IMR-90 (cell line): ENCODE data around the gene RAD51D. TPM values are rescaled to one million over a fixed set of nuclear protein-coding genes. Genes with fewer than 3 reads are reported as not detected.

ENCODE experiments used
- ATAC-seq: fragments of 200-7000 bp; cut with Tn5 transposase; 2 replicates; pipeline ENCODE4 v1.9.1; 2020; ENCODE audit warnings: low read depth, mild to moderate bottlenecking, moderate library complexity
- BruUV-seq: library from RNA; stranded (reverse); fragments of 400-500 nt; replicated peaks from 2 replicates; lab custom pipeline; 2021; lab: Mats Ljungman, UMichigan
- CTCF ChIA-PET: fragments of 300-600 bp; formaldehyde crosslinking; extraction: SDS; loops from one replicate; lab custom pipeline; 2021; ENCODE audit warnings: antibody characterized with exemption; lab: Yijun Ruan, JAX
- POLR2A ChIA-PET: fragments of 300-600 bp; sonication (Branson Sonifier 250); formaldehyde crosslinking; loops from one replicate; lab custom pipeline; 2022; ENCODE audit warnings: antibody characterized with exemption; ENCODE audit not compliant: unreplicated experiment; lab: Charles Lee
- DNase-seq: peaks from one replicate; pipeline ENCODE4 v3.0.0; 2013
- H2AFZ ChIP-seq: replicated peaks from 2 replicates; pipeline ENCODE3; 2013; ENCODE audit warnings: low read length, mild to moderate bottlenecking; ENCODE audit not compliant: poor library complexity
- H2AK5ac ChIP-seq: 2 replicates; pipeline ENCODE4 v1.6.1; 2013; ENCODE audit warnings: low read depth, low read length, inconsistent platforms
- H2AK9ac ChIP-seq: replicated peaks from 2 replicates; pipeline ENCODE3; 2013; ENCODE audit warnings: mild to moderate bottlenecking, low read depth, low read length, moderate library complexity; ENCODE audit not compliant: poor library complexity
- H2BK120ac ChIP-seq: 2 replicates; pipeline ENCODE4 v1.6.1; 2013; ENCODE audit warnings: low read depth, low read length, inconsistent platforms
- H2BK15ac ChIP-seq: 3 replicates; pipeline ENCODE4 v1.6.1; 2013; ENCODE audit warnings: low read depth, low read length, inconsistent platforms
- H2BK20ac ChIP-seq: 2 replicates; pipeline ENCODE4 v1.6.1; 2013; ENCODE audit warnings: low read depth, mild to moderate bottlenecking, inconsistent platforms, low read length, moderate library complexity
- H2BK5ac ChIP-seq: 2 replicates; pipeline ENCODE4 v1.6.1; 2013; ENCODE audit warnings: mild to moderate bottlenecking, low read depth, low read length, inconsistent platforms; ENCODE audit not compliant: poor library complexity, severe bottlenecking
- H3K14ac ChIP-seq: replicated peaks from 2 replicates; pipeline ENCODE4 v1.6.1; 2013; ENCODE audit warnings: low read depth, low read length, inconsistent platforms
- H3K18ac ChIP-seq: 2 replicates; pipeline ENCODE4 v1.6.1; 2013; ENCODE audit warnings: low read depth, low read length, control low read depth
- H3K23ac ChIP-seq: 2 replicates; pipeline ENCODE4 v1.6.1; 2013; ENCODE audit warnings: low read depth, low read length, inconsistent platforms
- H3K27ac ChIP-seq: 2 replicates; pipeline ENCODE4 v1.5.1; 2013; ENCODE audit warnings: mild to moderate bottlenecking, control low read depth, low read length; ENCODE audit not compliant: insufficient read depth
- H3K27me3 ChIP-seq: 2 replicates; pipeline ENCODE4 v1.6.1; 2013; ENCODE audit warnings: low read length; ENCODE audit not compliant: control insufficient read depth, insufficient read depth
- H3K36me3 ChIP-seq: 2 replicates; pipeline ENCODE4 v1.6.1; 2013; ENCODE audit warnings: low read length, mixed read lengths; ENCODE audit not compliant: control insufficient read depth, insufficient read depth
- H3K4ac ChIP-seq: 2 replicates; pipeline ENCODE4 v1.6.1; 2013; ENCODE audit warnings: low read depth, low read length, inconsistent platforms
- H3K4me1 ChIP-seq: 2 replicates; pipeline ENCODE4 v1.6.1; 2013; ENCODE audit warnings: low read length, mixed read lengths; ENCODE audit not compliant: control insufficient read depth, insufficient read depth
- H3K4me2 ChIP-seq: 2 replicates; pipeline ENCODE4 v1.6.1; 2013; ENCODE audit warnings: low read depth, mild to moderate bottlenecking, control low read depth, low read length, moderate library complexity
- H3K4me3 ChIP-seq: 2 replicates; pipeline ENCODE4 v1.5.1; 2013; ENCODE audit warnings: low read depth, mild to moderate bottlenecking, control low read depth, low read length, moderate library complexity; ENCODE audit not compliant: insufficient read depth
- H3K56ac ChIP-seq: 2 replicates; pipeline ENCODE4 v1.6.1; 2013; ENCODE audit warnings: low read length, inconsistent platforms; ENCODE audit not compliant: insufficient read depth; ENCODE audit errors: extremely low read depth
- H3K79me1 ChIP-seq, 2 experiments: 2 replicates each; pipeline ENCODE4 v1.6.1; 2013; ENCODE audit warnings: low read length in 2 of 2, inconsistent platforms in 1 of 2, low read depth in 1 of 2
- H3K9ac ChIP-seq: 2 replicates; pipeline ENCODE4 v1.6.1; 2013; ENCODE audit warnings: low read depth, low read length, control low read depth
- H3K9me1 ChIP-seq: 2 replicates; pipeline ENCODE4 v1.6.1; 2013; ENCODE audit warnings: low read length, inconsistent platforms; ENCODE audit not compliant: insufficient read depth
- H3K9me3 ChIP-seq: 2 replicates; pipeline ENCODE4 v1.6.1; 2013; ENCODE audit warnings: low read length; ENCODE audit not compliant: control insufficient read depth, insufficient read depth
- H4K20me1 ChIP-seq: 2 replicates; pipeline ENCODE4 v1.6.1; 2013; ENCODE audit warnings: low read length, inconsistent platforms; ENCODE audit not compliant: insufficient read depth
- H4K5ac ChIP-seq: 2 replicates; pipeline ENCODE4 v1.6.1; 2013; ENCODE audit warnings: mild to moderate bottlenecking, low read depth, low read length, control low read depth
- H4K8ac ChIP-seq, 2 experiments: 2 replicates each; pipeline ENCODE4 v1.6.1; 2013; ENCODE audit warnings: low read depth in 2 of 2, low read length in 2 of 2, control low read depth in 1 of 2, inconsistent platforms in 1 of 2
- H4K91ac ChIP-seq: 2 replicates; pipeline ENCODE4 v1.6.1; 2013; ENCODE audit warnings: low read depth, low read length, inconsistent platforms; ENCODE audit not compliant: insufficient read depth
- CTCF ChIP-seq: conservative IDR thresholded peaks from 2 replicates; pipeline ENCODE4 v1.5.1; 2012; ENCODE audit warnings: mild to moderate bottlenecking, low read depth, low read length, improper control_type of control experiment
- SMC3 ChIP-seq: fragments of 150-350 bp; IDR thresholded peaks from 2 replicates; pipeline ENCODE4 v1.6.1; 2016; ENCODE audit warnings: low read depth, mild to moderate bottlenecking, antibody characterized with exemption, low read length, moderate library complexity
- WGBS, 2 experiments: methylation state at CpG; one replicate each; pipeline versions ENCODE4 v1.1.5 to v1.1.7; 2013; ENCODE audit warnings: missing lambda C conversion rate in 2 of 2; ENCODE audit not compliant: insufficient read length in 1 of 2; ENCODE audit errors: extremely low coverage in 2 of 2; 5-methylcytosine and 5-hydroxymethylcytosine counted together
- dilution Hi-C: fragments of 300-500 bp; cut with HindIII; formaldehyde crosslinking; loops from one replicate; pipeline ENCODE4 v1.14.3; 2018; ENCODE audit warnings: low sequenced_read_pairs; ENCODE audit not compliant: unreplicated experiment
- in situ Hi-C: fragments of 300-500 bp; cut with MboI; formaldehyde crosslinking; loops from 3 replicates; pipeline ENCODE4 v1.14.3; 2019; ENCODE audit warnings: low sequenced_read_pairs, inconsistent platforms, mixed read lengths
- intact Hi-C: fragments of 100-400 bp; cut with micrococcal nuclease; formaldehyde crosslinking; loops from 2 replicates; pipeline ENCODE4 v1.10.0; 2022
- polyA plus RNA-seq, 3 experiments: library from polyadenylated mRNA; depleted of rRNA; stranded (reverse); fragments of >200 nt; gene quantifications; 2 replicates each; pipeline ENCODE4 v1.2.3, GENCODE V29; 2012; ENCODE audit warnings: low replicate concordance in 1 of 3
- total RNA-seq: library from RNA; depleted of rRNA; stranded (reverse); fragments of >200 nt; gene quantifications from 2 replicates; pipeline ENCODE4 v1.2.3, GENCODE V29; 2012

The RAD51D gene
- total and polyA plus RNA-seq, 2 of the 4 experiments (the other 2 are of a cell fraction): 10.8 to 12.7 TPM

- Histone ChIP-seq H3K36me3 (no peaks in the 10 kb centered on the region), H3K9me3 (no peaks in the 10 kb centered on the region), H2BK120ac (peak overlapping the region; percentile 33), H2AK5ac (peak overlapping the region; percentile 33), H3K4me2 (peak overlapping the region; percentile 92), H4K8ac (peak overlapping the region; percentile 74 to 83), H2BK5ac (peak overlapping the region; percentile 66), H4K20me1 (no peaks in the 10 kb centered on the region; the same call in 1 of the 2 replicates), H3K4me3 (peak overlapping the region; percentile 87), H3K56ac (peak overlapping the region; percentile 64), H3K9ac (peak overlapping the region; percentile 71), H4K5ac (peak overlapping the region; percentile 36), H3K9me1 (peaks cover 17% of the 10 kb centered on the region), H3K14ac (peak overlapping the region; percentile 66), H3K79me1 (peaks cover 5 to 41% of the 10 kb centered on the region in 2 experiments; a peak in 3 of 4 replicates), H3K18ac (peak overlapping the region; percentile 42), H2BK20ac (peak overlapping the region; percentile 10; the same call in 1 of the 2 replicates), H3K23ac (peak overlapping the region; percentile 82), H3K27ac (peak overlapping the region; percentile 73), H2AK9ac (peak overlapping the region; percentile 99), H2AFZ (peak overlapping the region; percentile 91), H3K4me1 (peaks cover 11% of the 10 kb centered on the region), H4K91ac (peak overlapping the region; percentile 78), H3K27me3 (no peaks in the 10 kb centered on the region), H3K4ac (peak overlapping the region; percentile 62), H2BK15ac (peak overlapping the region; percentile 16; the same call in 1 of the 3 replicates)
- dilution Hi-C loops: no loop called here
- WGBS, 2 experiments: 0% methylated on average over 2 of the region's 26 CpGs; no CpG with 5 or more reads in 1 of the 2 experiments
- DNase-seq (peak; percentile 42), ATAC-seq (peak; percentile 47)
- POLR2A ChIA-PET: interaction anchor here (0.5 kb wide), 1 partner anchor 61 kb away, joined by 3 read pairs; no protein-coding TSS in a partner anchor
- CTCF ChIA-PET: no interaction called here
- in situ Hi-C loops: no loop called here
- no TSS peak for BruUV-seq
- intact Hi-C loops: loop anchor here (2.0 kb wide), 1 partner anchor 26 kb away; the partner anchor contains the start of gene RFFL
- TF ChIP-seq CTCF: 0 out of 2 replicates have a peak, but pooled peaks have one; percentile 5
- TF ChIP-seq SMC3: no peak
Measured at GRCh38 chr17:35088356-35088880, 31.2 kb downstream of the RAD51D start.
